HG03060 (cell line): Measurements from ENCODE around the gene PHLDB2.
A peak's percentile ranks its signal among the peaks of the same experiment; 100 is the strongest.

Source experiments
- ATAC-seq: cut with Tn5 transposase; IDR thresholded peaks from one replicate; pipeline ENCODE4 v1.9.1; 2021; ENCODE audit warnings: low read depth, moderate number of reproducible peaks; ENCODE audit not compliant: unreplicated experiment

Gene PHLDB2

DNA sequence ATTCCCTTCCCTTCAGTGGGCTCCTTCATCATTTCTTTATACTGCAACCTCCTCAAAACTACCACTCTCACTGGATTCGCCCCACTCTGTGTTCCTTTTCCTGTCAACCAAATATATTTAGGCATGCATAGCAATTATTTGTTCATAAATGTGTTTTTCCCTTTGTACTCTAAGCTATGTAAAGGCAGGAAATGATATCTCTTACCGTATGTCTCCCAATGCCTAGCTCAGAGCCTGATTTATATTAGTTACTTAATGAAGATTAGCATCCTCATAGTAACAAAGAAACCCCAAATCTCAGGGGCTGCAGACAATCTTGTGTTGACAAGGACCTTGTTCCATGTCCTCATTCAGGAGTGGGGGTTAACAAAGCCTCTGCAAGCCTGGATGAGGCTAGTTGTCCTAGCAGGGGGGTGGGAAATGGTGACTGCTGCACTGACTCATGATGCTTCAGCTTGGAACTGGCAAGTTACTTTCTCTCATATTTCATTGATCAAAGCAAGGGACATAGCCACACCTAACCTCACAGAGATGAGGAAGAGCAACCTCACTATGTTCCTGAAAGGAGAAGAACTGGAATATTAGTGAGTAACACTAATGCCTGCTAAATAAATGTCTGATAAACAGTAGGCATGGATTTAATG lies 15.2 kb downstream of the PHLDB2 start:
- ATAC-seq: no peak

- no peak for ATAC-seq
Measured at GRCh38 chr3:111881480-111881879, 22.4 kb downstream of the PHLDB2 start.

DNA sequence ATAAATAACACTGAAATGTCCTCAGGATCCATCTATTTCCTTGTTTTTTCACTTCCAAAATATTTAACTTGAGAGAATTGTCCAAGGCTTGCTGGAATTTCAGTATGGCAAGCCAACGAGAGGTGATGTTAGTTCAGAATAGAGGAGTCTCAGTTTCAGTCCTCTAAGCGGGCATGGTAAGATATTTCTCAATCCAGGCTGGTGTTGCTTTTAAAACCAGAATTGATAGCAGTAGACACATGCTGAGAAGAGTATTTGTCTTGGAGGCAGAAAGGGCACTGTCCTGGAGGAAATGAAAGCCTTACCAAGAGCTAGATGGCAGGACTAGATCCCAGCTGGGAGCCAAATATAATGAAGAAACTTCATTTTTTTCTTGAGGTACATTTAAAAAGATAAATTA lies 23.1 kb downstream of the PHLDB2 start:
- ATAC-seq: no peak

DNA sequence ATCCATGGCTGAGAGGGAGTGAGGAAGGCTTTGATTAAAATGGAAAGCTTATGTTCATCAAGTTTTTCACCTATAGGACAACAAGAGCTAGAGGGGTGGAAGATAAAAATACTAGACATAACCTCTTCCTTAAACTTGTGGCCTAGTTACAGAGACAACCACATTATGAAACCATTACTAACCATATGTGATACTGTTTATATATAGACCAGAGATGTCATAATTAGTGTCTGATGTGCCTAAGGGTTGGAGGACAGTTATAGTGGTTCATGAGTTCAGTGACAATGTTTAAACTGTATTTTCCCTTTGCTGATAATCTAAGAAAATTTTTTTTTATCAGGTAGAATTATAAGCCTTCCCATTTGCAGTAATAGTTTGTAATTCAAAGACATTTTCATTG lies 23.7 kb downstream of the PHLDB2 start:
- peak; percentile 88 for ATAC-seq

GRCh38 chr3:111884411-111885018 lies 25.4 kb downstream of the PHLDB2 start:
- no peak for ATAC-seq

DNA sequence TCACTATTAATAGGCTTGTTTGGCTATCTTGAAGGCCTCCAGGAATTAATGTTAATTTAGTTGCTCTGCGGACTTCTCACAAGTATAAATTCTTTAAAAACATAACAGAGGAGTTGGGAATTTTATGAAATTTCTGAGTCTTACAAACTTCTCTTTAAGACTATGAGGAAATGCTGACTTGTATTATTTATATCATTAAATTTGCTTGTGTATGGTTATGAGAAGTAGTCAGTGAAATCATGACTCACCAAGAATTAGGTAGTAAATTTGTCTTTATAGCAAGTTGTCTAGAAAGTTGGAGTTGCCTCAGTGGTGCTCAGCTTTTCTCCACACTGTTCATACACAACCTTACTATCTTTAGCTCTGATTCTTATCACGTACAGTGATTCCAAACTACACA lies 26.5 kb downstream of the PHLDB2 start:
- ATAC-seq: no peak

GRCh38 chr3:111890051-111890580 lies 31.1 kb downstream of the PHLDB2 start:
- no peak for ATAC-seq

GRCh38 chr3:111892070-111892469 lies 33.0 kb downstream of the PHLDB2 start:
- no peak for ATAC-seq

DNA sequence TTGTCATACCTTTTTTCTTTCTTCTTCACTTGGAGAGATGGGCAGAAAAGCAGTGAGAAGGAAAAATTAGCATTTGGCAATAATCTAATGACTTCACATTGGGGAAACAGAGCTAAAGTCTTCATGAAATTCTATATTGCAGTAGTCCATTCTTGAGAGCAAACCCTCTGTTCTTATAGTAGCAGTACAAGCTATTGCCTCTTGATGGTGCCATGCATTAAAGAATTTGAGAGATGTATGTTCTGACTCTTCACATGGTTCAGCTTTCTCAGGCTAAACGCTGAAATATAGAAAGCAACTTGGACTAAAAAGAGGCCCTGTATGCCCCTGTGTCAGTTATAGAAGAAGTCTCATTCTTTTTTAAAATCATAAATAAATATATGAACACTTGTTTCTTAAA lies 36.0 kb downstream of the PHLDB2 start:
- no peak for ATAC-seq

- ATAC-seq: no peak
Measured at GRCh38 chr3:111899966-111900365, 40.9 kb downstream of the PHLDB2 start.

DNA sequence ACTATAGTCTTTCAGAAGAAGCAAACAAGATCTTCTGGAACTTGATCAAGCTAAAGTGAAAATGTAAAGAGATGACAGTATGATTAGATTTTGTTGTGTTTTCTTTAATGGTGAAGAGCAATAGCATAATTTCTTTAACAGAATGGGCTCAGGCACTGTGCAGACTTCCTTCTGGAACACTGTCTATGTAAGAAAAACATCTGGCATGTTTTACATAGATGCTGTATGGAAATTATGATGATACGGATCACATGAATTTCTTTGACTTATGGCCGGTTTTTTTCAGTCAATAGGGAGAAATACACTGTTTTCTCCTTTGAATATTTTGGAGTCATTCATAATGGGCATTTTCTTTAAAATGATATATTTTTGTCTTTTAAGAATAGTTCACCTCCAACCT lies 42.6 kb downstream of the PHLDB2 start:
- no peak for ATAC-seq

- no peak for ATAC-seq
Measured at GRCh38 chr3:111902534-111902933, 43.5 kb downstream of the PHLDB2 start.

DNA sequence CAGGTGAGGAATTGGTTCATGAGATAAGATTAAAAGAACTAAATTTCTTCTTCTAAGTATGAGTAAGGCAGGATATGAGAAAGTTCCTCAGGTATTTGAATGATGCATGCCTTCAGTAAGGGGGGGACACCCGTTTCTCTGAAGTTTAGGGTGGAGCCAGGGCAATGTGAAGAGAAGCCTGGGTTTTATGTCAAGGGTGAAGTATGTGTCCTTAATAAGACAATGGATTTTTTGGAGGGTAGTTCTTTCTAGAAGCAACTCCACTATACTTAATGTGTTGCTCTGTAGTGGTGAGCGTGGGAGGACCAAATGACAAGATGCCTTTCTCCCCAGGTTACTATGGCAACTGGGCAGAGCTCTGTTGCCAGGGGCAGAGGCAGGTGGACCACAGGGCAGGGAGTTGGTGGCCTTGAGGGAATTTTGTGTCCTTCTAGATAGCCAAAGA lies 44.0 kb downstream of the PHLDB2 start:
- no peak for ATAC-seq

DNA sequence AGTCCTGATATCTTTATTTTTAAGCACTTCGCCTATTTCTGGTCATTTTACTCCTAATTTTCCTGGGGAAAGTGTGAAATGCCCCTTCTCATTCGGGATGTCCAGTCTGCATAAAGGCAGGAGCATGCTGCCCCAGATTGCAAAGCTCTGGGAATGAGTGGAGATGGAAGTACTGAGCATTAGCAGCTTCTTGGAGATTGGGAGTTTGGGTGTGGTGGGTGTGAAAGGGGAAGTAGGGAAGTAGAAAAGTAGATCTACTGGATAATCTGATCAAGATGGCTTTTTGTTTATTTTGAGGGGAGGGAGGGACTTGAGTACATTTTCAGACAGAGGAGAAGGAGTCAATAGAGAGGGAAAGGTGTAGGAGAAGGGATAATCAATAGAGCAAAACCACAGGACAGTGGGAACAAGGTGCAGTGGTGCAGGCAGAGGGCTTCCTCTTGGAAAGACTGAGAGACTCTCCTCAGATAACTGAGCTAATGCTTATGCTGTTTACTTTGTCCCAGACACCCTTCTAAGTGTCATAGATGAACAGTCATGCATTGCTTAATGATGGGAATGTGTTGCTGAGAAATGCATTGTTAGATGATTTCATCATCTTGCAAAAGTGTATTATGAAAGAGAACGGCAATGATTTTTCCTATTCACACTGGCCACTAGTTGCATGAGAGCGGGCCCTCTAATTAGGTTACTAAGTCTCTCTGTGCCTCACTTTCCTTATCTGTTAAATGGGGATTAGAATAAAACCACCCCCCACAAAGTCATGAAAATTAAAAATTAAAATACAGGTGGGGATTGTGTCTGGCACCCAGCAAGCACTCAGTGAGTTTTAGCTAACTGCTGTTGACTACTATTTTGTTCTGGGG lies 45.5 kb downstream of the PHLDB2 start:
- ATAC-seq: no peak

DNA sequence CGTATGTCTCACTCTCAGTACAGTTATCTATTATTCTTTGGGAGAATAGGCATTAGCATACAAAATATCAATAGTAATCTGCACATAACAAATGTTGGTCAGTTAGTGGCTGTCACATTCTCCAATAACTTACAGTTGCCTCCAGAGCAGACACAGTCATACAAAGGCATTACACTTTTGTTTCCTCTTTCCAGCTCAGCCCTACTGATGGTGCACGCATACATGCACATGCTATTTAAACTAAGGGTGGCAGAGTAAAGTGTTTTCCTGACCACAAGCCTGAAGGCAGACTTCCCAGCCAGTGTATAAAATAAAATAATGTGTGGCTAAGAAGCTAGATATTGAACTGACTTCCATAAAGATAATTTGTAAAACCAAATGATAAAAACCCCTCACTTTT lies 47.6 kb downstream of the PHLDB2 start:
- no peak for ATAC-seq

GRCh38 chr3:111907151-111907550 lies 48.1 kb downstream of the PHLDB2 start:
- no peak for ATAC-seq

DNA sequence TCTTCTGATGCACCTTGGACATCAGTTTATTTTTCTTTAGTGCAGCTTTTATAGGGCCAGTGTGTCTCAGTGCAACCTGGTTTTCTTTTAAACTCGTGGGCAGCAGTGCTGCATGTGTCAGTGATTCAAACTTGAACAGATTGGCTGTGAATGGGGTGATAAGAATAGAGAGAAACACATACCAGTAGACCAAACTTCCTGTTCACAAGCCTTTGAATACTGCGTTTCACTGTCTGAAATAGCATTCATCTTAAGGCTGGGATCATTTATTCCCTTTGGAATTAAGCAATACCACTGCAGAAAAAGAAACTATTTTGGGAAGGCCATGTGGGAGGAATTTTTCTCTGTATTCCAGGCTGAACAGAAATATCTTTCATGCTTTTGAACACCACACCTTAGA lies 51.7 kb downstream of the PHLDB2 start:
- no peak for ATAC-seq

DNA sequence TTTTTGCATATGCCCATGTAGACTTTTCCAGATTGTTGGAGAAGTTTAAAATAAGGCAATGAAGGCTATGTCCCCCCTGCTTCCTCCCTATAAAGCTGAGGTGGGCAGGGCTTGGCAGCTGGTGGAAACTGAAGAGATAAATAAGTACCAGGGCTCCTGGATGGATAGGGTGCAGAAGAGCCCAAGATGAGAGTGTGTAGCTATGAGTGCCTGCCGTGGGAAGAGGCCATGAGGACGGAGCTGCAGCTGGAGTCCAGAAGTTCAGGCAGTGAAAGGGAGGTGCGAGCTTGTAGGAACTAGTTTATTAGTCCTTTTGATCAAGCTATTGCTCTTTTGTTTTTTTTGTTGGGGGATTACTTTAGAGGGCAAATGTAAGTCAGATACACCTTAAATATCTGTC lies 52.4 kb downstream of the PHLDB2 start:
- no peak for ATAC-seq

DNA sequence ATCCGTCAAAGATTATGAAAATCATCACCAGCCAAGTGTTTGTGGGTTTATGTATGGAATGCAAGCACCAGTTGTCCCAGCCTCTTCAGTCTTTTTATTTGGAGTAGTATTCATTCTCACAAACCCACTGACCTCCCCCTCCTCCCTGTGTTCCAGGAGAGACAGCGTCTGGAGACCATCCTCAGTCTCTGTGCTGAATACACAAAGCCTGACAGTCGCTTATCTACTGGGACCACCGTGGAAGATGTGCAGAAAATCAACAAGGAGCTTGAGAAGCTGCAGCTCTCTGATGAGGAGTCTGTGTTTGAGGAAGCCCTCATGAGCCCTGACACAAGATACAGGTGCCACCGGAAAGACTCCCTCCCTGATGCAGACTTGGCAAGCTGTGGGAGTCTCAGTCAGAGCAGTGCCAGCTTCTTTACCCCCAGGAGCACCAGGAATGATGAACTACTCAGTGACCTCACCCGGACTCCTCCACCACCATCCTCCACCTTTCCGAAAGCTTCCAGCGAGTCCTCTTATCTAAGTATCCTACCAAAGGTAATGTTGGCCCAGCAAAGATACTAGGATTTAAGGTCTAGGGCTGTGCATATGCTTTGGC lies 54.2 kb downstream of the PHLDB2 start:
- no peak for ATAC-seq

DNA sequence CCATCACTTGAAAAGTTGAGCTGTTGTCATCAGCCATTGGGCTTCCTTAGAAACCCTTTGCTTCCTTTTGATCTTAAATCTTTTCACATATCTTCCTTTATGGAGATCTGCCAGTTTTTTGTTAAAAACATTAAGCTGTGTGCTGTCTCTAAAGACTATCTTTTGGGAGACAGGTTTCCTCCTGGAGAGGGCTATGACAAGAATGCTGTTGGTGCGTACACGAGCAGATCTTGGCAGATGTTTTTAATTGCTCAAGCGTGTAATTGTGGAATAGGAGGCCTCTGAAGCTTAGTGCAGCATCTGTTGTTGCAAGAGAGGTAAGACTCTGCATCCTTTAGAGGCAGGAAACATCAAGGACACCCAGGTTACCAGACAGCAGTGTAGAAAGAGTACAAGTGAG lies 56.8 kb downstream of the PHLDB2 start:
- no peak for ATAC-seq

DNA sequence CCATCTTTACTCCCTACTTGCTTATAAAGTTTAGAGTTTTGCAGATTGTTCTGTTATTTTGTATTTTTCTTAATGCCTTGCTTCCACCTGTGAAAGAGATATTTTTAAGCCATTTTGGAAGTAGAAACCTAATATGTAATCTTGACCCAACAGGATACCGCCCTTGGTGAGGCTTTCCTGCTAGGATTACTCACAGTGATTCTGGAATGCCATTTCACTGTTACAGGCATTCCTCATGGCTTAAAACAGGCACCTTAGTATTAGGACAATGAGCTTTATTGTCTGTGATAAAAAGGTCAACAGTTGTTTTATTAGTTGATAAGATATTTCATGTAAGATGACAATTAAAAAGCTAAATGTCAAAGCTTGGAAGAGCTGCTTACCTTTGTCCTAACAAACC lies 58.2 kb downstream of the PHLDB2 start:
- no peak for ATAC-seq
